Hematopoietic multipotent progenitor cell treated with erythropoietin and hydrocortisone succinate and interleukin-3 and kit ligand, for 8 days (in vitro differentiated cells): ENCODE results near the gene CFAP65.

Experiments used
- DNase-seq: peaks from one replicate; pipeline ENCODE4 v3.0.0-alpha.2; 2015

Gene CFAP65

DNA sequence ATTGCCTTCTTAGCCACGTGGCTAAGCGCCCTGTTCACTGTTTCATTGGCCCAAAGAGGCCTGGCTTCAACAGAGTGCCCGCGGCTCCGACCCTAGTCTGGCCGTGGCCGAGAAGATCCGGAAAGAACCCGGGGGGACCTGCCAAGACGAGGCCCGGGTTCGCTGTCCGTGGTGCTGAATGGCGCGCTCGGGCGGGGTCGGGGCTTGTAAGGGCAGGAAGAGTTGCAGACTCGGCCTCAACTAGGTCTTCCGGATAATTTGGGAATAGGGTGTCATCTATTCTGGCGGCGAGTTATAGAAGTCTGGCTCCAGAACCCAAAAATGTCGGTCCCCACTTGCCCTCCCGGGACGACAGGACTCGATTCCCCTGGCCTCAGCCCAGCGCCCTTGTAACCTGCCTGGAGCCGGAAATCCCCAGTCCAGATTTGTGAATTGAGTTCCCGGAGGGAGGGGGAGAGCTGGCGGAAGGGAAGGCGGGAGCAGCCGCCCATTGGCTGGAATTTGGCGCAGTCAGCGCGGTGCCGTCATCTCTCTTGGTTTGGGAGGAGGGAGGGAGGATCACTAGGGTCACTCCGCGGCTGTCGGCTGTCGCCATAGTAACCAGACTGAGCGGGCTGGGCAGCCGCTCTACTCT, 78.3 kb downstream of the CFAP65 start:
- peak; percentile 44 for DNase-seq

DNA sequence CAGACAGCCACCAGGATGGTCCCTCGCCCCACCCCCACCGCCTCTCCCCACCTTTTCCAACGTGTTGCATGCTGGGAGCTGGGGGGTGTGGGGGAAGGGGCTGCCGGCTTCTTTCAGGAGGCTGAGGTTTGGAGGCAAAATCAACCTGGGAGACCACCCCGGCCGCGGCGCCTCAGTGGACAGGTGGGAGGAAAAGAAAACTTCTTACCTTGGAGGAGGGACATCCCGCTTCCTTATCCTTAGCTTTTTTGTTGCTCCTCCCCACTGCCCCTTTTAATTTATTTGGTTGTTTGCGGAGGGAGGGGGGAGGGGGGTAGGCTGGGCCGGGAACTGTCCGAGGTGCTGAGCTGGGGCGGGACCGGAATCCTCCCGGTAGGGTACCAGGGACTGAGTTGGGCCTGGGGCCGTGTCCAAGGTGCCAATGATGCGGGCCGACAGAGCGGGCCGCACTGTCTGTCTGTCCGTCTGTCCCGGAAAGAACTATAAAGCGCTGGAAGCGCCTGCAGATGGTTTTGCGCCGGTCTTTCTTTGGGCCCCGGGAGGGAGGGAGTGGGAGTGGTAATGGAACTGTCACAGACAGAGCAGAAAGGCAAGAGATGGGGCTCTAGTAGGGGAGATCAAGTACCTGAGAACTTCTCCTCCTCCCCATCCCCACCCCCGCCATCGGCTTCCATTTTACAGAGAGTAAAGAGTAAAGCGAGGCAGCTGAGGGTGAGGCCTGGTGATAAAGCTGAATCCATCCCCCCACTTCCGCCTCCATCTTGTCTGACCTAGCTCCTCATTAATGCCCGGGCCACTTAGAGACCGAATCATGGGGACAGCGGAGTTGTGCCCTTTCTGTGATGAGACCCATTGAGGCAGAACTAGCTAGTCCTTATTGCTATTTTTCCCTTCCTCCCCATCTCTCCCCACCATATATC, 79.4 kb downstream of the CFAP65 start:
- DNase-seq: no peak

GRCh38 chr2:218961229-218961628, 80.1 kb downstream of the CFAP65 start:
- DNase-seq: no peak

GRCh38 chr2:218960309-218961165, 80.8 kb downstream of the CFAP65 start:
- DNase-seq: no peak

DNA sequence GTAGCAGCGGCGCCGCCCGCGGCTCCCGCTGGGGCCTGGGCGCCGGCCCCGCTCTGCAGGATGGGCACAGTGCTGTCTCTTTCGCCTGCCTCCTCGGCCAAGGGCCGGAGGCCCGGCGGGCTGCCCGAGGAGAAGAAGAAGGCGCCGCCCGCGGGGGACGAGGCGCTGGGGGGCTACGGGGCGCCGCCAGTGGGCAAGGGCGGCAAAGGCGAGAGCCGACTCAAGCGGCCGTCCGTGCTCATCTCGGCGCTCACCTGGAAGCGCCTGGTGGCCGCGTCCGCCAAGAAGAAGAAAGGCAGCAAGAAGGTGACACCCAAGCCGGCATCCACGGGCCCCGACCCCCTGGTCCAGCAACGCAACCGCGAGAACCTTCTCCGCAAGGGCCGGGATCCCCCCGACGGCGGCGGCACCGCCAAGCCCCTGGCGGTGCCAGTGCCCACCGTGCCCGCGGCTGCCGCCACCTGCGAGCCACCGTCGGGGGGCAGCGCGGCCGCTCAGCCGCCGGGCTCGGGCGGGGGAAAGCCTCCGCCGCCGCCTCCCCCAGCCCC, 81.5 kb downstream of the CFAP65 start:
- no peak for DNase-seq

DNA sequence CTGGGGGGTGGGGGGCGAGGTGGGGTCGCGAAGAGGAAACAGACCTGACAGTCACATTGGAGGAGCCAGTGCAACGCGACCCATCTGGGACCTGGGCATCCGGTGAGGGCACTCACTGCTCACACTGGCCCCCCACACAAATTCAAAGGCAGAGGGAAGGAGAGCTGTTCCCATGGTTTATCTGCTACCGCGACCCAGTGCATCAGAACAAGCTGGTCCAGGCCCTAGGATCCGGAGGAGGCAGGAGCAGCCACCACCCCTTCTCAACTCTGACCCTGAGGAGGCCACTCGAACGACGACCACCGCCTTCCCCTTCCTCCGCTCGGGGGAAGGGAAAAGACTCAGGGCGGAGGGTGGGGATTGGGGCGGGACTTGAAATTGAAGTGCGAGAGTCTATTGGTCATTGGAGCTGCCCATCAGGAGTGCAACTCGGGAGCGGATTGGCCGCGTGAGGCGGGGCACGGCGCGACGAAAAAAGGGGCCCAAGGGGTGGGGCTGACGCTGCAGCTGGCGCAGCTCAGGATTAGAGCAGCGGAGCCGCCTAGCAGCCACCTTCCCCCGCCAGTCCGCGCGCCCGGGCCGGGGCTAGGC, 82.1 kb downstream of the CFAP65 start, which contains the start of gene CDK5R2:
Gene CDK5R2 (plus strand): TSS at position 526 of the 591 bp plus-strand sequence. CDS start 155 bp downstream, outside the sequence.
- DNase-seq: peak; percentile 78

- DNase-seq: no peak
Observed at GRCh38 chr2:218958276-218958675, 83.0 kb downstream of the CFAP65 start.

DNA sequence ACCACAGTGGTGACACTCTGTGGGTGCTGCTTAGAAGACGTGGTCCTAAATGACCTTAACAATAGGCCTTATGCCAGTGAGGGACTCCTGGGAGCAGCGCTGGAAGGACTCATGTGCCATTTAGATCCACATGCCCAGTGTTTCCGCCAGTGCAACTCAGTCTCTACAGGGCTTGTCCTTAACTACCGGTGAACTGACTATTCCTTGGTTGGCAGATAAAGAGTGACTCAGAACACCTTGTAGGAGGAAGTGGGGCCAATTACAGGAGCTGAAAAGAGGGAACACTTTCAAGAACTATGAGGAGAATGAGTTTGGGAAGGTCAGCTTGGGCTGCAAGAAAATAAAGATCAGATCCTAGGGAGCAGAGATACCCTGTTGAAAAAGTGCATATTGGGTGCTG, 83.6 kb downstream of the CFAP65 start:
- no peak for DNase-seq

GRCh38 chr2:218956039-218956438, 85.3 kb downstream of the CFAP65 start:
- no peak for DNase-seq

- DNase-seq: no peak
Observed at GRCh38 chr2:218954541-218955300, 86.6 kb downstream of the CFAP65 start.

GRCh38 chr2:218953366-218953954, 87.9 kb downstream of the CFAP65 start:
- no peak for DNase-seq
